ENCODE data around the gene POLR1F.

DNA sequence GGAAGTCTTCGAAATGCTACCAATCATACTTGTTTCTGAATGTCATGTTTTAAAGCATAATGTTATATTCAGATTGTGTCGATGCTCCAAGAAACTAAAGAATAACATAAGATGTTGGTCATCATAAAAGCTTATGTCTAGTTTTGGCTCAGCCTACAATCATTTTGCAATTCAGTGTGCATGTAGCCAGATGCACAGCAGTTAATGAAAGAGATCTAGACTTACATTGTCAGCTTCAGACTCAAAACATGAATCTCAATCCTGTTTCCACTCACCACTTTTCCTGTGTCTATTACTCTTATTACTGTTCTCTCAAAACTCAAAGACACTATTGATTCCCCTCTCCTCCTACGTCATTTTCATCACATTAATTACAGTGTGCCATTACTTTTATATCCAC is 43.2 kb upstream of the POLR1F start:
- TF ChIP-seq POLR2AphosphoS5 (IDR thresholded peaks at IDR 0.05; ENCODE audit: low read depth) (no peak), EZH2phosphoT487 (IDR thresholded peaks at IDR 0.05; ENCODE audit: unreplicated experiment) (no peak), EZH2 (IDR thresholded peaks at IDR 0.05; ENCODE audit: low read depth, unreplicated experiment) (no peak), JUNB (IDR thresholded peaks at IDR 0.05; ENCODE audit: unreplicated experiment) (no peak), NANOG (IDR thresholded peaks at IDR 0.05; ENCODE audit: borderline replicate concordance) (no peak), CREB1 (CRISPR knock-in tag; IDR thresholded peaks at IDR 0.05; ENCODE audit: low read depth) (no peak), STAT1 (IDR thresholded peaks at IDR 0.05; ENCODE audit: unreplicated experiment) (no peak), ZNF331 (CRISPR knock-in tag; IDR thresholded peaks at IDR 0.05; ENCODE audit: low read depth) (no peak), ZNF114 (CRISPR knock-in tag; IDR thresholded peaks at IDR 0.05) (no peak)
- TF ChIP-seq, protein P1, sequence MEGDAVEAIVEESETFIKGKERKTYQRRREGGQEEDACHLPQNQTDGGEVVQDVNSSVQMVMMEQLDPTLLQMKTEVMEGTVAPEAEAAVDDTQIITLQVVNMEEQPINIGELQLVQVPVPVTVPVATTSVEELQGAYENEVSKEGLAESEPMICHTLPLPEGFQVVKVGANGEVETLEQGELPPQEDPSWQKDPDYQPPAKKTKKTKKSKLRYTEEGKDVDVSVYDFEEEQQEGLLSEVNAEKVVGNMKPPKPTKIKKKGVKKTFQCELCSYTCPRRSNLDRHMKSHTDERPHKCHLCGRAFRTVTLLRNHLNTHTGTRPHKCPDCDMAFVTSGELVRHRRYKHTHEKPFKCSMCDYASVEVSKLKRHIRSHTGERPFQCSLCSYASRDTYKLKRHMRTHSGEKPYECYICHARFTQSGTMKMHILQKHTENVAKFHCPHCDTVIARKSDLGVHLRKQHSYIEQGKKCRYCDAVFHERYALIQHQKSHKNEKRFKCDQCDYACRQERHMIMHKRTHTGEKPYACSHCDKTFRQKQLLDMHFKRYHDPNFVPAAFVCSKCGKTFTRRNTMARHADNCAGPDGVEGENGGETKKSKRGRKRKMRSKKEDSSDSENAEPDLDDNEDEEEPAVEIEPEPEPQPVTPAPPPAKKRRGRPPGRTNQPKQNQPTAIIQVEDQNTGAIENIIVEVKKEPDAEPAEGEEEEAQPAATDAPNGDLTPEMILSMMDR (conservative IDR thresholded peaks at IDR 0.05; ENCODE audit: low read depth in 2 of 2), result no peak
- TF ChIP-seq, protein P2, sequence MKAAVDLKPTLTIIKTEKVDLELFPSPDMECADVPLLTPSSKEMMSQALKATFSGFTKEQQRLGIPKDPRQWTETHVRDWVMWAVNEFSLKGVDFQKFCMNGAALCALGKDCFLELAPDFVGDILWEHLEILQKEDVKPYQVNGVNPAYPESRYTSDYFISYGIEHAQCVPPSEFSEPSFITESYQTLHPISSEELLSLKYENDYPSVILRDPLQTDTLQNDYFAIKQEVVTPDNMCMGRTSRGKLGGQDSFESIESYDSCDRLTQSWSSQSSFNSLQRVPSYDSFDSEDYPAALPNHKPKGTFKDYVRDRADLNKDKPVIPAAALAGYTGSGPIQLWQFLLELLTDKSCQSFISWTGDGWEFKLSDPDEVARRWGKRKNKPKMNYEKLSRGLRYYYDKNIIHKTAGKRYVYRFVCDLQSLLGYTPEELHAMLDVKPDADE (IDR thresholded peaks at IDR 0.05), result no peak
- TF ChIP-seq, protein P3, sequence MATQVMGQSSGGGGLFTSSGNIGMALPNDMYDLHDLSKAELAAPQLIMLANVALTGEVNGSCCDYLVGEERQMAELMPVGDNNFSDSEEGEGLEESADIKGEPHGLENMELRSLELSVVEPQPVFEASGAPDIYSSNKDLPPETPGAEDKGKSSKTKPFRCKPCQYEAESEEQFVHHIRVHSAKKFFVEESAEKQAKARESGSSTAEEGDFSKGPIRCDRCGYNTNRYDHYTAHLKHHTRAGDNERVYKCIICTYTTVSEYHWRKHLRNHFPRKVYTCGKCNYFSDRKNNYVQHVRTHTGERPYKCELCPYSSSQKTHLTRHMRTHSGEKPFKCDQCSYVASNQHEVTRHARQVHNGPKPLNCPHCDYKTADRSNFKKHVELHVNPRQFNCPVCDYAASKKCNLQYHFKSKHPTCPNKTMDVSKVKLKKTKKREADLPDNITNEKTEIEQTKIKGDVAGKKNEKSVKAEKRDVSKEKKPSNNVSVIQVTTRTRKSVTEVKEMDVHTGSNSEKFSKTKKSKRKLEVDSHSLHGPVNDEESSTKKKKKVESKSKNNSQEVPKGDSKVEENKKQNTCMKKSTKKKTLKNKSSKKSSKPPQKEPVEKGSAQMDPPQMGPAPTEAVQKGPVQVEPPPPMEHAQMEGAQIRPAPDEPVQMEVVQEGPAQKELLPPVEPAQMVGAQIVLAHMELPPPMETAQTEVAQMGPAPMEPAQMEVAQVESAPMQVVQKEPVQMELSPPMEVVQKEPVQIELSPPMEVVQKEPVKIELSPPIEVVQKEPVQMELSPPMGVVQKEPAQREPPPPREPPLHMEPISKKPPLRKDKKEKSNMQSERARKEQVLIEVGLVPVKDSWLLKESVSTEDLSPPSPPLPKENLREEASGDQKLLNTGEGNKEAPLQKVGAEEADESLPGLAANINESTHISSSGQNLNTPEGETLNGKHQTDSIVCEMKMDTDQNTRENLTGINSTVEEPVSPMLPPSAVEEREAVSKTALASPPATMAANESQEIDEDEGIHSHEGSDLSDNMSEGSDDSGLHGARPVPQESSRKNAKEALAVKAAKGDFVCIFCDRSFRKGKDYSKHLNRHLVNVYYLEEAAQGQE (IDR thresholded peaks at IDR 0.05; ENCODE audit: unreplicated experiment), result no peak
- TF ChIP-seq, protein P4, sequence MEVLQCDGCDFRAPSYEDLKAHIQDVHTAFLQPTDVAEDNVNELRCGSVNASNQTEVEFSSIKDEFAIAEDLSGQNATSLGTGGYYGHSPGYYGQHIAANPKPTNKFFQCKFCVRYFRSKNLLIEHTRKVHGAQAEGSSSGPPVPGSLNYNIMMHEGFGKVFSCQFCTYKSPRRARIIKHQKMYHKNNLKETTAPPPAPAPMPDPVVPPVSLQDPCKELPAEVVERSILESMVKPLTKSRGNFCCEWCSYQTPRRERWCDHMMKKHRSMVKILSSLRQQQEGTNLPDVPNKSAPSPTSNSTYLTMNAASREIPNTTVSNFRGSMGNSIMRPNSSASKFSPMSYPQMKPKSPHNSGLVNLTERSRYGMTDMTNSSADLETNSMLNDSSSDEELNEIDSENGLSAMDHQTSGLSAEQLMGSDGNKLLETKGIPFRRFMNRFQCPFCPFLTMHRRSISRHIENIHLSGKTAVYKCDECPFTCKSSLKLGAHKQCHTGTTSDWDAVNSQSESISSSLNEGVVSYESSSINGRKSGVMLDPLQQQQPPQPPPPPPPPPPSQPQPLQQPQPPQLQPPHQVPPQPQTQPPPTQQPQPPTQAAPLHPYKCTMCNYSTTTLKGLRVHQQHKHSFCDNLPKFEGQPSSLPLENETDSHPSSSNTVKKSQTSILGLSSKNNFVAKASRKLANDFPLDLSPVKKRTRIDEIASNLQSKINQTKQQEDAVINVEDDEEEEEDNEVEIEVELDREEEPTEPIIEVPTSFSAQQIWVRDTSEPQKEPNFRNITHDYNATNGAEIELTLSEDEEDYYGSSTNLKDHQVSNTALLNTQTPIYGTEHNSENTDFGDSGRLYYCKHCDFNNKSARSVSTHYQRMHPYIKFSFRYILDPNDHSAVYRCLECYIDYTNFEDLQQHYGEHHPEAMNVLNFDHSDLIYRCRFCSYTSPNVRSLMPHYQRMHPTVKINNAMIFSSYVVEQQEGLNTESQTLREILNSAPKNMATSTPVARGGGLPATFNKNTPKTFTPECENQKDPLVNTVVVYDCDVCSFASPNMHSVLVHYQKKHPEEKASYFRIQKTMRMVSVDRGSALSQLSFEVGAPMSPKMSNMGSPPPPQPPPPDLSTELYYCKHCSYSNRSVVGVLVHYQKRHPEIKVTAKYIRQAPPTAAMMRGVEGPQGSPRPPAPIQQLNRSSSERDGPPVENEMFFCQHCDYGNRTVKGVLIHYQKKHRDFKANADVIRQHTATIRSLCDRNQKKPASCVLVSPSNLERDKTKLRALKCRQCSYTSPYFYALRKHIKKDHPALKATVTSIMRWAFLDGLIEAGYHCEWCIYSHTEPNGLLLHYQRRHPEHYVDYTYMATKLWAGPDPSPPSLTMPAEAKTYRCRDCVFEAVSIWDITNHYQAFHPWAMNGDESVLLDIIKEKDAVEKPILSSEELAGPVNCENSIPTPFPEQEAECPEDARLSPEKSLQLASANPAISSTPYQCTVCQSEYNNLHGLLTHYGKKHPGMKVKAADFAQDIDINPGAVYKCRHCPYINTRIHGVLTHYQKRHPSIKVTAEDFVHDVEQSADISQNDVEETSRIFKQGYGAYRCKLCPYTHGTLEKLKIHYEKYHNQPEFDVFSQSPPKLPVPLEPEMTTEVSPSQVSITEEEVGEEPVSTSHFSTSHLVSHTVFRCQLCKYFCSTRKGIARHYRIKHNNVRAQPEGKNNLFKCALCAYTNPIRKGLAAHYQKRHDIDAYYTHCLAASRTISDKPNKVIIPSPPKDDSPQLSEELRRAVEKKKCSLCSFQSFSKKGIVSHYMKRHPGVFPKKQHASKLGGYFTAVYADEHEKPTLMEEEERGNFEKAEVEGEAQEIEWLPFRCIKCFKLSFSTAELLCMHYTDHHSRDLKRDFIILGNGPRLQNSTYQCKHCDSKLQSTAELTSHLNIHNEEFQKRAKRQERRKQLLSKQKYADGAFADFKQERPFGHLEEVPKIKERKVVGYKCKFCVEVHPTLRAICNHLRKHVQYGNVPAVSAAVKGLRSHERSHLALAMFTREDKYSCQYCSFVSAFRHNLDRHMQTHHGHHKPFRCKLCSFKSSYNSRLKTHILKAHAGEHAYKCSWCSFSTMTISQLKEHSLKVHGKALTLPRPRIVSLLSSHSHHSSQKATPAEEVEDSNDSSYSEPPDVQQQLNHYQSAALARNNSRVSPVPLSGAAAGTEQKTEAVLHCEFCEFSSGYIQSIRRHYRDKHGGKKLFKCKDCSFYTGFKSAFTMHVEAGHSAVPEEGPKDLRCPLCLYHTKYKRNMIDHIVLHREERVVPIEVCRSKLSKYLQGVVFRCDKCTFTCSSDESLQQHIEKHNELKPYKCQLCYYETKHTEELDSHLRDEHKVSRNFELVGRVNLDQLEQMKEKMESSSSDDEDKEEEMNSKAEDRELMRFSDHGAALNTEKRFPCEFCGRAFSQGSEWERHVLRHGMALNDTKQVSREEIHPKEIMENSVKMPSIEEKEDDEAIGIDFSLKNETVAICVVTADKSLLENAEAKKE (CRISPR knock-in tag; IDR thresholded peaks at IDR 0.05), result no peak
